ENCODE measurements around the gene MYLK4. TPM values are rescaled to one million over a fixed set of nuclear protein-coding genes. Genes with fewer than 3 reads are reported as not detected.
A peak's percentile ranks its signal among the peaks of the same experiment; 100 is the strongest.

Gene MYLK4
- total and polyA plus RNA-seq, 2 of the 13 experiments (the other 11 are each of a cell fraction or from before 2014, with no cell fraction given), result 0.26 to 0.29 TPM

DNA sequence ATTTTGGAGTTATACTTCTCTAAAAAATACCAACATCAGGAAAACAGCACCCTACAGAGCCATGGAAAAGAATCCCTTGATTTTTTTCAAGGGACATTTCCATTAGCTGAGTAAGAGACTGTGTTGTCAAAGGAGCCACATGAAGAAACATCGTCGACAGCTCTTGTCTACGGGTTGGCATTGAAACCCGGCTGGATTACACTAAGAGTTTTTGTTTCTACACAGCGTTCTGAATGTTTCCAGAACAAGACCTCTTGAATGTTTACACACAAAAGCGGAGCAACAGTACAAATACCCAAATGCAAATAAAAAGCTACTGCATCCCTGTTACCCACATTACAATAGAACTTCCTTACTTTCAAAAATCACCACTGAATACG lies 2.4 kb upstream of the MYLK4 start (continued):
- TF ChIP-seq, protein P1, sequence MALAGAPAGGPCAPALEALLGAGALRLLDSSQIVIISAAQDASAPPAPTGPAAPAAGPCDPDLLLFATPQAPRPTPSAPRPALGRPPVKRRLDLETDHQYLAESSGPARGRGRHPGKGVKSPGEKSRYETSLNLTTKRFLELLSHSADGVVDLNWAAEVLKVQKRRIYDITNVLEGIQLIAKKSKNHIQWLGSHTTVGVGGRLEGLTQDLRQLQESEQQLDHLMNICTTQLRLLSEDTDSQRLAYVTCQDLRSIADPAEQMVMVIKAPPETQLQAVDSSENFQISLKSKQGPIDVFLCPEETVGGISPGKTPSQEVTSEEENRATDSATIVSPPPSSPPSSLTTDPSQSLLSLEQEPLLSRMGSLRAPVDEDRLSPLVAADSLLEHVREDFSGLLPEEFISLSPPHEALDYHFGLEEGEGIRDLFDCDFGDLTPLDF (CRISPR knock-in tag; IDR thresholded peaks at IDR 0.05), result no peak

DNA sequence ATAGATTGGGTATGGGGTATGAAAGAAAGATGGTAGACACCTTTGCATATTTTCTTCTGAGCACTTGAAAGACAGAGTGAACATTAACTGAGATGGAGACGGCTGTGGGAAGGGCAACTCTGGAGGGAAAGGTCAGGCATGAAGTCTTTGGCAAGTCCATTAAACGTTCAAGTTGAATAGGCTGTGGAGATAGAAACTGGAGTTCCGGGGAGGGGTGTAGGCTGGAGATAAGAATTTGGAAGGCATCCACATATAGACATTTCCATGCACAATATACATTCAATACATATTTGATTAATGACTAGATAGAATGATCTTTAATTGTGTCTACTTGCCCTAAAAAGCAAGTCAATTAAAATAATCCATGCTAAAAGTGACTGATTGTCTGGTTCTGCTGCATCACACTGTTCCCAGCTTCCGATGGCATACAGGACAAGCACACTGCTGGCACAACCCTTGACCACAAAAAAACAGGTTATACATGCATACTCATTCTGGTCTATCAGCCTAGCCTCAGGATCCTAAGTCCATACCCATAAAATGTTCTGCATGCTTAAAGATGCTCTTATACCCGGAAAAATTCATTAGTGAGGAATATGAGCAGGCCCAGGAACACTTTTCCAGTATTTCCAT lies 1.9 kb upstream of the MYLK4 start:
- Histone ChIP-seq H3K4me1 (ENCODE audit: insufficient read depth, low read length) (peaks cover 44% of the 10 kb centered on the region), H3K9ac (ENCODE audit: insufficient read depth, low read depth, low read length) (no peak overlapping the region), H3K4me3 (replicated peaks in 1 of 3; ENCODE audit: insufficient read depth in 1 of 3, low read depth in 2 of 3, low read length in 3 of 3) (no peak overlapping the region), H3K27ac (ENCODE audit: extremely low read length, insufficient read depth, low read length) (no peak overlapping the region), H3K4me2 (ENCODE audit: low read depth, low read length) (peak overlapping the region; percentile 18), H3K36me3 (replicated peaks in 1 of 2; ENCODE audit: control insufficient read depth in 1 of 2, insufficient read depth in 2 of 2, low read length in 2 of 2) (no peaks in the 10 kb centered on the region), H3K9me3 (ENCODE audit: low read length) (no peaks in the 10 kb centered on the region), H3K79me2 (ENCODE audit: insufficient read depth, low read length) (no peaks in the 10 kb centered on the region), H2AFZ (ENCODE audit: low read length) (no peak overlapping the region), H3K27me3 (ENCODE audit: control insufficient read depth in 1 of 2, insufficient read depth in 2 of 2, low read length in 2 of 2) (peaks cover 2 to 6% of the 10 kb centered on the region in 2 experiments; a peak in 2 of 5 replicates), H4K20me1 (ENCODE audit: insufficient read depth, low read length) (no peaks in the 10 kb centered on the region)
- TF ChIP-seq SIX1 (CRISPR knock-in tag; IDR thresholded peaks at IDR 0.05; ENCODE audit: borderline replicate concordance), result no peak
- no peak for TF ChIP-seq ZNF883 (CRISPR knock-in tag; IDR thresholded peaks at IDR 0.05; ENCODE audit: not compliant biosample characterization)
- no peak for TF ChIP-seq MTF2 (CRISPR knock-in tag; IDR thresholded peaks at IDR 0.05; ENCODE audit: borderline replicate concordance)
- TF ChIP-seq, protein P2, sequence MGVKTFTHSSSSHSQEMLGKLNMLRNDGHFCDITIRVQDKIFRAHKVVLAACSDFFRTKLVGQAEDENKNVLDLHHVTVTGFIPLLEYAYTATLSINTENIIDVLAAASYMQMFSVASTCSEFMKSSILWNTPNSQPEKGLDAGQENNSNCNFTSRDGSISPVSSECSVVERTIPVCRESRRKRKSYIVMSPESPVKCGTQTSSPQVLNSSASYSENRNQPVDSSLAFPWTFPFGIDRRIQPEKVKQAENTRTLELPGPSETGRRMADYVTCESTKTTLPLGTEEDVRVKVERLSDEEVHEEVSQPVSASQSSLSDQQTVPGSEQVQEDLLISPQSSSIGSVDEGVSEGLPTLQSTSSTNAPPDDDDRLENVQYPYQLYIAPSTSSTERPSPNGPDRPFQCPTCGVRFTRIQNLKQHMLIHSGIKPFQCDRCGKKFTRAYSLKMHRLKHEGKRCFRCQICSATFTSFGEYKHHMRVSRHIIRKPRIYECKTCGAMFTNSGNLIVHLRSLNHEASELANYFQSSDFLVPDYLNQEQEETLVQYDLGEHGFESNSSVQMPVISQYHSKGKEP (CRISPR knock-in tag; IDR thresholded peaks at IDR 0.05), result no peak
- TF ChIP-seq NFRKB (IDR thresholded peaks at IDR 0.05), result no peak
- TF ChIP-seq, protein P3, sequence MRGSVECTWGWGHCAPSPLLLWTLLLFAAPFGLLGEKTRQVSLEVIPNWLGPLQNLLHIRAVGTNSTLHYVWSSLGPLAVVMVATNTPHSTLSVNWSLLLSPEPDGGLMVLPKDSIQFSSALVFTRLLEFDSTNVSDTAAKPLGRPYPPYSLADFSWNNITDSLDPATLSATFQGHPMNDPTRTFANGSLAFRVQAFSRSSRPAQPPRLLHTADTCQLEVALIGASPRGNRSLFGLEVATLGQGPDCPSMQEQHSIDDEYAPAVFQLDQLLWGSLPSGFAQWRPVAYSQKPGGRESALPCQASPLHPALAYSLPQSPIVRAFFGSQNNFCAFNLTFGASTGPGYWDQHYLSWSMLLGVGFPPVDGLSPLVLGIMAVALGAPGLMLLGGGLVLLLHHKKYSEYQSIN (CRISPR knock-in tag; IDR thresholded peaks at IDR 0.05; ENCODE audit: borderline replicate concordance), result no peak
- no peak for TF ChIP-seq RARG (CRISPR knock-in tag; IDR thresholded peaks at IDR 0.05; ENCODE audit: low read depth)
- no peak for TF ChIP-seq FOXC1 (CRISPR knock-in tag; IDR thresholded peaks at IDR 0.05; ENCODE audit: borderline replicate concordance)
- TF ChIP-seq, protein P4, sequence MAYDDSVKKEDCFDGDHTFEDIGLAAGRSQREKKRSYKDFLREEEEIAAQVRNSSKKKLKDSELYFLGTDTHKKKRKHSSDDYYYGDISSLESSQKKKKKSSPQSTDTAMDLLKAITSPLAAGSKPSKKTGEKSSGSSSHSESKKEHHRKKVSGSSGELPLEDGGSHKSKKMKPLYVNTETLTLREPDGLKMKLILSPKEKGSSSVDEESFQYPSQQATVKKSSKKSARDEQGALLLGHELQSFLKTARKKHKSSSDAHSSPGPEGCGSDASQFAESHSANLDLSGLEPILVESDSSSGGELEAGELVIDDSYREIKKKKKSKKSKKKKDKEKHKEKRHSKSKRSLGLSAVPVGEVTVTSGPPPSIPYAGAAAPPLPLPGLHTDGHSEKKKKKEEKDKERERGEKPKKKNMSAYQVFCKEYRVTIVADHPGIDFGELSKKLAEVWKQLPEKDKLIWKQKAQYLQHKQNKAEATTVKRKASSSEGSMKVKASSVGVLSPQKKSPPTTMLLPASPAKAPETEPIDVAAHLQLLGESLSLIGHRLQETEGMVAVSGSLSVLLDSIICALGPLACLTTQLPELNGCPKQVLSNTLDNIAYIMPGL (CRISPR knock-in tag; IDR thresholded peaks at IDR 0.05; ENCODE audit: borderline replicate concordance in 1 of 2, low read depth in 1 of 2), result no peak
- 37% methylated on average over 5 of the region's 5 CpGs for WGBS (ENCODE audit: low lambda C conversion rate)
- ChIA-PET POLR2A (interaction anchor here (1.1 kb wide), 1 partner anchor 13 kb away, joined by 3 read pairs; the partner anchor contains the start of gene WRNIP1), CTCF (ENCODE audit: low intra/inter-chr PET ratio, low total read pairs) (no interaction called here)
- ATAC-seq, result no peak; the same call in 2 of the 3 replicates
- in situ Hi-C loops (cut with HindIII; ENCODE audit: extremely low pct_ligation_motif_present, low pct_unique_long_range_greater_than_20kb) (no loop called here), intact Hi-C loops (cut with micrococcal nuclease; ENCODE audit: unreplicated experiment) (no loop called here)
- no peak for DNase-seq (ENCODE audit: low spot score)
- no TSS peak for BruUV-seq (replicated peaks)
- no peak for FAIRE-seq

Measured in HepG2 (cell line).